ENCODE data around the gene TRMT6. TPM values are rescaled to one million over a fixed set of nuclear protein-coding genes. Genes with fewer than 3 reads are reported as not detected.

The TRMT6 gene
- polyA plus RNA-seq, 1 of the 3 experiments (the other 2 are of a cell fraction), result 16.1 TPM

DNA sequence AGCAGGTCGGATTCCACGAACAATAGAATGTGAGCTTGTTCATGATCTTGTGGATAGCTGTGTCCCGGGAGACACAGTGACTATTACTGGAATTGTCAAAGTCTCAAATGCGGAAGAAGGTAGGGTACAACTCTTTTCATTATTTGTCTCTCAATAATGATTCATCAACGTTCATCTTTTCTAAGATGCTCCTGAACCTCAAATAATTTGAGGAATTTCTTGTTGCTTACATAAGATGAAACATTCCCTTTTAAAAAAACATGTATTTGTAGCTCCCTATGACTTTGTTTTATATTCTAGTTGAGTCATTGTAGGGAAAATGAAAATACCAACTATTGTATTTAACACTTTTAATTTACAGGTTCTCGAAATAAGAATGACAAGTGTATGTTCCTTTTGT, 17.1 kb upstream of the TRMT6 start:
- Histone ChIP-seq H3F3A (replicated peaks; ENCODE audit: insufficient read depth) (no peaks in the 10 kb centered on the region), H3K4me3 (ENCODE audit: low read depth in 2 of 2, low read length in 1 of 2) (no peak overlapping the region), H3K79me2 (ENCODE audit: insufficient read depth) (no peaks in the 10 kb centered on the region), H3K9me3 (no peaks in the 10 kb centered on the region), H3K36me3 (replicated peaks in 1 of 2; ENCODE audit: control insufficient read depth in 1 of 2, insufficient read depth in 2 of 2, low read length in 1 of 2) (peaks cover 23 to 39% of the 10 kb centered on the region in 2 experiments), H3K9ac (no peak overlapping the region), H3K27ac (ENCODE audit: low read depth in 2 of 2, low read length in 1 of 2) (no peak overlapping the region), H2AFZ (ENCODE audit: low read depth) (no peak overlapping the region), H3K4me2 (no peak overlapping the region), H3K4me1 (ENCODE audit: control insufficient read depth in 1 of 2, insufficient read depth in 2 of 2, low read depth in 1 of 2, low read length in 1 of 2) (no peaks in the 10 kb centered on the region), H3K27me3 (ENCODE audit: insufficient read depth) (no peaks in the 10 kb centered on the region), H3K9me2 (no peaks in the 10 kb centered on the region), H4K20me1 (ENCODE audit: insufficient read depth) (no peaks in the 10 kb centered on the region)
- WGBS (ENCODE audit: low lambda C conversion rate), result 92% methylated on average over 6 of the region's 6 CpGs
- ChIA-PET CTCF (no interaction called here), POLR2A (no interaction called here)
- TF ChIP-seq, protein P1, sequence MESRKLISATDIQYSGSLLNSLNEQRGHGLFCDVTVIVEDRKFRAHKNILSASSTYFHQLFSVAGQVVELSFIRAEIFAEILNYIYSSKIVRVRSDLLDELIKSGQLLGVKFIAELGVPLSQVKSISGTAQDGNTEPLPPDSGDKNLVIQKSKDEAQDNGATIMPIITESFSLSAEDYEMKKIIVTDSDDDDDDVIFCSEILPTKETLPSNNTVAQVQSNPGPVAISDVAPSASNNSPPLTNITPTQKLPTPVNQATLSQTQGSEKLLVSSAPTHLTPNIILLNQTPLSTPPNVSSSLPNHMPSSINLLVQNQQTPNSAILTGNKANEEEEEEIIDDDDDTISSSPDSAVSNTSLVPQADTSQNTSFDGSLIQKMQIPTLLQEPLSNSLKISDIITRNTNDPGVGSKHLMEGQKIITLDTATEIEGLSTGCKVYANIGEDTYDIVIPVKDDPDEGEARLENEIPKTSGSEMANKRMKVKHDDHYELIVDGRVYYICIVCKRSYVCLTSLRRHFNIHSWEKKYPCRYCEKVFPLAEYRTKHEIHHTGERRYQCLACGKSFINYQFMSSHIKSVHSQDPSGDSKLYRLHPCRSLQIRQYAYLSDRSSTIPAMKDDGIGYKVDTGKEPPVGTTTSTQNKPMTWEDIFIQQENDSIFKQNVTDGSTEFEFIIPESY (IDR thresholded peaks at IDR 0.05; ENCODE audit: borderline replicate concordance, low read depth), result no peak
- TF ChIP-seq POLR2AphosphoS5 (IDR thresholded peaks at IDR 0.05; ENCODE audit: low read depth, low read length) (no peak), GABPA (IDR thresholded peaks at IDR 0.05; ENCODE audit: low read depth) (no peak), FOSL2 (IDR thresholded peaks at IDR 0.05; ENCODE audit: borderline replicate concordance, low read depth) (no peak), YY1 (IDR thresholded peaks at IDR 0.05; ENCODE audit: low read depth) (no peak), CHD2 (IDR thresholded peaks at IDR 0.05; ENCODE audit: low read length, partially characterized antibody) (no peak), ELF1 (IDR thresholded peaks at IDR 0.05) (no peak), EZH2phosphoT487 (IDR thresholded peaks at IDR 0.05; ENCODE audit: borderline replicate concordance, low read depth) (no peak), REST (IDR thresholded peaks at IDR 0.05; ENCODE audit: low read depth, low read length) (no peak), RAD21 (IDR thresholded peaks at IDR 0.05; ENCODE audit: low read length) (no peak), RFX5 (IDR thresholded peaks at IDR 0.05; ENCODE audit: low read length) (no peak), MXI1 (IDR thresholded peaks at IDR 0.05; ENCODE audit: low read depth, low read length) (no peak), SMC3 (IDR thresholded peaks at IDR 0.05; ENCODE audit: low read depth, low read length) (no peak)
- TF ChIP-seq, protein P2, sequence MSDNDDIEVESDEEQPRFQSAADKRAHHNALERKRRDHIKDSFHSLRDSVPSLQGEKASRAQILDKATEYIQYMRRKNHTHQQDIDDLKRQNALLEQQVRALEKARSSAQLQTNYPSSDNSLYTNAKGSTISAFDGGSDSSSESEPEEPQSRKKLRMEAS (IDR thresholded peaks at IDR 0.05; ENCODE audit: low read depth), result no peak
- TF ChIP-seq, protein P3, sequence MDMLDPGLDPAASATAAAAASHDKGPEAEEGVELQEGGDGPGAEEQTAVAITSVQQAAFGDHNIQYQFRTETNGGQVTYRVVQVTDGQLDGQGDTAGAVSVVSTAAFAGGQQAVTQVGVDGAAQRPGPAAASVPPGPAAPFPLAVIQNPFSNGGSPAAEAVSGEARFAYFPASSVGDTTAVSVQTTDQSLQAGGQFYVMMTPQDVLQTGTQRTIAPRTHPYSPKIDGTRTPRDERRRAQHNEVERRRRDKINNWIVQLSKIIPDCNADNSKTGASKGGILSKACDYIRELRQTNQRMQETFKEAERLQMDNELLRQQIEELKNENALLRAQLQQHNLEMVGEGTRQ (IDR thresholded peaks at IDR 0.05; ENCODE audit: borderline replicate concordance, low read depth, low read length), result no peak
- no peak for DNase-seq
